Naive thymus-derived CD8-positive, alpha-beta T cell (primary cell): ENCODE results near the gene LMBR1. TPM values are rescaled to one million over a fixed set of nuclear protein-coding genes. Genes with fewer than 3 reads are reported as not detected.
"Not testable (repeated sequence)": the region's sequence is repeated elsewhere in the genome, so short reads cannot be mapped to it uniquely, and the experiment has no call there.

Experiments
- ATAC-seq, 2 donors: fragments of 150-1000 bp; cut with Tn5 transposase in 1 of 2; sonication (Bioruptor Pico), chemical (Tn5 transposase) in 1 of 2; 1 replicate in 1 of 2; 2 replicates in 1 of 2; pipeline ENCODE4 v1.10.0; 2021; ENCODE audit warnings: mild to moderate bottlenecking in 2 of 2, moderate library complexity in 2 of 2
- POLR2A ChIA-PET: fragments of 350-600 bp; sonication (Branson Sonifier 250); formaldehyde crosslinking; loops from one replicate; lab custom pipeline; 2021; ENCODE audit warnings: antibody characterized with exemption; lab: Charles Lee
- DNase-seq, 10 donors: peaks; one replicate each; pipeline versions ENCODE4 v3.0.0 to v3.0.0-alpha.2; 2020 to 2022
- H3K27ac Mint-ChIP-seq, 10 donors: one replicate each; pipeline ENCODE4 v1.8.0; 2020 to 2022; ENCODE audit warnings: mild to moderate bottlenecking in 10 of 10, mixed read lengths in 10 of 10, moderate library complexity in 4 of 10, inconsistent platforms in 1 of 10
- H3K27me3 Mint-ChIP-seq, 5 donors: one replicate each; pipeline ENCODE4 v1.8.0; 2021 to 2022; ENCODE audit warnings: mixed read lengths in 5 of 5
- H3K36me3 Mint-ChIP-seq, 3 donors: one replicate each; pipeline ENCODE4 v1.8.0; 2020 to 2022; ENCODE audit warnings: mixed read lengths in 3 of 3, mild to moderate bottlenecking in 2 of 3, inconsistent platforms in 1 of 3
- H3K4me1 Mint-ChIP-seq, 4 donors: one replicate each; pipeline ENCODE4 v1.8.0; 2021 to 2022; ENCODE audit warnings: mixed read lengths in 4 of 4
- H3K4me3 Mint-ChIP-seq, 10 donors: one replicate each; pipeline ENCODE4 v1.8.0; 2020 to 2022; ENCODE audit warnings: mild to moderate bottlenecking in 10 of 10, mixed read lengths in 10 of 10, moderate library complexity in 6 of 10, inconsistent platforms in 1 of 10
- H3K9me3 Mint-ChIP-seq, 9 donors: one replicate each; pipeline ENCODE4 v1.8.0; 2020 to 2022; ENCODE audit warnings: mixed read lengths in 9 of 9, mild to moderate bottlenecking in 3 of 9, inconsistent platforms in 1 of 9, moderate library complexity in 1 of 9
- polyA plus RNA-seq, 3 donors: library from polyadenylated mRNA; unstranded; fragments of 300-500 nt; fragmentation: Illumina TruSeq; gene quantifications; one replicate each; pipeline ENCODE4 v1.2.3, GENCODE V29; 2021
- total RNA-seq, 8 experiments: library from RNA in 2 of 8; stranded (reverse) in 2 of 8; gene quantifications; one replicate each; pipeline ENCODE4 v1.2.3 and lab custom pipeline; 2021 to 2026

LMBR1 gene
- total and polyA plus RNA-seq, 5 experiments from 2014 or later: 41.9 to 157 (median 45.9) TPM

GRCh38 chr7:156732091-156732625 is 160.8 kb downstream of the LMBR1 start:
- no peak for ATAC-seq
- peaks cover 63 to 88% (median 69%) of the 10 kb centered on the region in 3 donors for H3K36me3 Mint-ChIP-seq
- H3K4me1 Mint-ChIP-seq: peaks cover 0 to 6% (median 2%) of the 10 kb centered on the region in 4 donors
- H3K27ac Mint-ChIP-seq: no peak overlapping the region
- POLR2A ChIA-PET: no interaction called here
- no peaks in the 10 kb centered on the region for H3K27me3 Mint-ChIP-seq
- peaks cover 11 to 44% (median 33%) of the 10 kb centered on the region in 9 donors for H3K9me3 Mint-ChIP-seq
- no peak for DNase-seq
- no peak overlapping the region for H3K4me3 Mint-ChIP-seq

- H3K27ac Mint-ChIP-seq: no peak overlapping the region
- POLR2A ChIA-PET: no interaction called here
These were observed 161.3 kb downstream of the LMBR1 start for GRCh38 chr7:156731651-156732050.

GRCh38 chr7:156725936-156726335 is 167.0 kb downstream of the LMBR1 start:
- no peak overlapping the region for H3K4me3 Mint-ChIP-seq
- H3K9me3 Mint-ChIP-seq: peaks cover 0 to under 1% (median 0%) of the 10 kb centered on the region in 9 donors
- peaks cover 0 to 6% (median 1%) of the 10 kb centered on the region in 4 donors for H3K4me1 Mint-ChIP-seq
- ATAC-seq (no peak), DNase-seq (no peak)
- POLR2A ChIA-PET: no interaction called here
- H3K27me3 Mint-ChIP-seq: no peaks in the 10 kb centered on the region
- H3K27ac Mint-ChIP-seq: no peak overlapping the region
- peaks cover 4 to 64% (median 32%) of the 10 kb centered on the region in 3 donors for H3K36me3 Mint-ChIP-seq

More at GRCh38 chr7:156731651-156732050, 161.3 kb downstream of the LMBR1 start:
- Mint-ChIP-seq H3K27me3 (no peaks in the 10 kb centered on the region), H3K9me3 (peaks cover 11 to 39% (median 32%) of the 10 kb centered on the region in 9 donors), H3K4me3 (no peak overlapping the region), H3K36me3 (peaks cover 58 to 88% (median 65%) of the 10 kb centered on the region in 3 donors), H3K4me1 (peaks cover 0 to 6% (median 3%) of the 10 kb centered on the region in 4 donors)
- no peak for DNase-seq
- no peak for ATAC-seq

- Mint-ChIP-seq H3K27ac (no peak overlapping the region), H3K36me3 (peaks cover 3 to 59% (median 37%) of the 10 kb centered on the region in 3 donors), H3K4me3 (no peak overlapping the region), H3K27me3 (no peaks in the 10 kb centered on the region), H3K4me1 (peaks cover 0 to 6% (median 1%) of the 10 kb centered on the region in 4 donors), H3K9me3 (no peaks in the 10 kb centered on the region)
- no peak for ATAC-seq
- no peak for DNase-seq
- POLR2A ChIA-PET: no interaction called here
These were observed 167.9 kb downstream of the LMBR1 start for GRCh38 chr7:156725073-156725472.

GRCh38 chr7:156722043-156722826 is 170.7 kb downstream of the LMBR1 start:
- Mint-ChIP-seq H3K9me3 (peaks cover 0 to 3% (median 0%) of the 10 kb centered on the region in 9 donors), H3K27me3 (no peaks in the 10 kb centered on the region), H3K27ac (no peak overlapping the region), H3K4me3 (no peak overlapping the region), H3K36me3 (peaks cover 9 to 56% (median 45%) of the 10 kb centered on the region in 3 donors), H3K4me1 (peaks cover 0 to 2% (median under 1%) of the 10 kb centered on the region in 4 donors)
- no peak for ATAC-seq
- no peak for DNase-seq
- POLR2A ChIA-PET: no interaction called here

- ATAC-seq: no peak
- Mint-ChIP-seq H3K4me3 (peak overlapping the region in 2 of 10 donors; percentile 14 to 55), H3K27me3 (no peaks in the 10 kb centered on the region), H3K4me1 (peaks cover 14 to 23% (median 19%) of the 10 kb centered on the region in 4 donors), H3K27ac (peak overlapping the region in 2 of 10 donors; percentile 16 to 30), H3K9me3 (peaks cover 0 to 66% (median 24%) of the 10 kb centered on the region in 9 donors), H3K36me3 (peaks cover 56 to 82% (median 79%) of the 10 kb centered on the region in 3 donors)
- POLR2A ChIA-PET: no interaction called here
- DNase-seq: no peak
These were observed 189.1 kb downstream of the LMBR1 start for GRCh38 chr7:156703773-156704482.

GRCh38 chr7:156703209-156703608 is 189.8 kb downstream of the LMBR1 start:
- DNase-seq: no peak

GRCh38 chr7:156702399-156702798 is 190.6 kb downstream of the LMBR1 start:
- no peak for ATAC-seq
- POLR2A ChIA-PET: no interaction called here
- Mint-ChIP-seq H3K27me3 (no peaks in the 10 kb centered on the region), H3K4me1 (peaks cover 14 to 22% (median 18%) of the 10 kb centered on the region in 4 donors), H3K36me3 (peaks cover 48 to 82% (median 75%) of the 10 kb centered on the region in 3 donors), H3K27ac (no peak overlapping the region), H3K4me3 (no peak overlapping the region), H3K9me3 (peaks cover 0 to 65% (median 24%) of the 10 kb centered on the region in 9 donors)
- no peak for DNase-seq

More at GRCh38 chr7:156703209-156703608, 189.8 kb downstream of the LMBR1 start:
- POLR2A ChIA-PET: no interaction called here
- Mint-ChIP-seq H3K4me3 (no peak overlapping the region), H3K4me1 (peaks cover 14 to 23% (median 19%) of the 10 kb centered on the region in 4 donors), H3K27ac (no peak overlapping the region), H3K9me3 (peaks cover 0 to 65% (median 23%) of the 10 kb centered on the region in 9 donors), H3K36me3 (peaks cover 51 to 82% (median 80%) of the 10 kb centered on the region in 3 donors), H3K27me3 (no peaks in the 10 kb centered on the region)
- no peak for ATAC-seq

GRCh38 chr7:156701787-156702186 is 191.2 kb downstream of the LMBR1 start:
- H3K4me3 Mint-ChIP-seq: not testable (repeated sequence)

GRCh38 chr7:156698512-156698911 is 194.5 kb downstream of the LMBR1 start:
- H3K4me1 Mint-ChIP-seq, POLR2A ChIA-PET, H3K4me3 Mint-ChIP-seq, H3K27ac Mint-ChIP-seq, ATAC-seq, DNase-seq, H3K27me3 Mint-ChIP-seq: not testable (repeated sequence)
- Mint-ChIP-seq H3K36me3 (peaks cover 37 to 68% (median 59%) of the 10 kb centered on the region in 3 donors), H3K9me3 (peaks cover 0 to 58% (median 32%) of the 10 kb centered on the region in 9 donors)

More at GRCh38 chr7:156701787-156702186, 191.2 kb downstream of the LMBR1 start:
- ATAC-seq, H3K27ac Mint-ChIP-seq, DNase-seq, H3K27me3 Mint-ChIP-seq, POLR2A ChIA-PET: not testable (repeated sequence)
- peaks cover 5 to 65% (median 27%) of the 10 kb centered on the region in 9 donors for H3K9me3 Mint-ChIP-seq
- peaks cover 45 to 82% (median 73%) of the 10 kb centered on the region in 3 donors for H3K36me3 Mint-ChIP-seq
- H3K4me1 Mint-ChIP-seq: peaks cover 11 to 20% (median 16%) of the 10 kb centered on the region in 4 donors

GRCh38 chr7:156697283-156697682 is 195.7 kb downstream of the LMBR1 start:
- H3K4me1 Mint-ChIP-seq, H3K27ac Mint-ChIP-seq, H3K27me3 Mint-ChIP-seq, POLR2A ChIA-PET, H3K4me3 Mint-ChIP-seq, DNase-seq, ATAC-seq: not testable (repeated sequence)
- Mint-ChIP-seq H3K9me3 (peaks cover 0 to 50% (median 30%) of the 10 kb centered on the region in 9 donors), H3K36me3 (peaks cover 41 to 67% (median 53%) of the 10 kb centered on the region in 3 donors)

GRCh38 chr7:156693627-156694026 is 199.4 kb downstream of the LMBR1 start:
- peaks cover 0 to 36% (median 17%) of the 10 kb centered on the region in 9 donors for H3K9me3 Mint-ChIP-seq
- peaks cover 0 to 9% (median 4%) of the 10 kb centered on the region in 4 donors for H3K4me1 Mint-ChIP-seq
- peaks cover 33 to 44% (median 35%) of the 10 kb centered on the region in 3 donors for H3K36me3 Mint-ChIP-seq
- ATAC-seq (no peak), DNase-seq (no peak)
- POLR2A ChIA-PET: interaction anchor here (0.6 kb wide), 1 partner anchor 337 kb away, joined by 5 read pairs; no protein-coding TSS in a partner anchor
- H3K27me3 Mint-ChIP-seq: no peaks in the 10 kb centered on the region
- peak overlapping the region in 1 of 10 donors; percentile 39 for H3K27ac Mint-ChIP-seq
- no peak overlapping the region for H3K4me3 Mint-ChIP-seq
